Activated CD4-positive, alpha-beta T cell treated with anti-CD3 and anti-CD28 coated beads, Interleukin-2, amount 10 ng/mL, durations not matched to agents 24 days and 14 days (primary cell): Measurements from ENCODE around the gene PPIA. TPM values are rescaled to one million over a fixed set of nuclear protein-coding genes. Genes with fewer than 3 reads are reported as not detected.
A peak's percentile ranks its signal among the peaks of the same experiment; 100 is the strongest.

Experiments used
- DNase-seq: peaks from one replicate; pipeline ENCODE4 v3.0.0; 2022
- H3K27ac Mint-ChIP-seq: one replicate; pipeline ENCODE4 v1.8.0; 2022; ENCODE audit warnings: mild to moderate bottlenecking, mixed read lengths
- H3K27me3 Mint-ChIP-seq: one replicate; pipeline ENCODE4 v1.8.0; 2022; ENCODE audit warnings: mixed read lengths
- H3K36me3 Mint-ChIP-seq: one replicate; pipeline ENCODE4 v1.8.0; 2022; ENCODE audit warnings: low read depth, mild to moderate bottlenecking, mixed read lengths
- H3K4me1 Mint-ChIP-seq: one replicate; pipeline ENCODE4 v1.8.0; 2021; ENCODE audit warnings: mixed read lengths
- H3K4me3 Mint-ChIP-seq: one replicate; pipeline ENCODE4 v1.8.0; 2022; ENCODE audit warnings: mild to moderate bottlenecking, moderate library complexity, mixed read lengths
- H3K9me3 Mint-ChIP-seq: one replicate; pipeline ENCODE4 v1.8.0; 2021; ENCODE audit warnings: mixed read lengths
- intact Hi-C: fragments of 100-400 bp; cut with micrococcal nuclease; formaldehyde crosslinking; loops from one replicate; pipeline ENCODE4 v1.15.1; 2023
- total RNA-seq: library from RNA; stranded (reverse); gene quantifications from 2 replicates; pipeline ENCODE4 v1.2.3, GENCODE V29; 2022

Gene PPIA
- total RNA-seq, result 2,368 and 2,448 TPM in 2 replicates

DNA sequence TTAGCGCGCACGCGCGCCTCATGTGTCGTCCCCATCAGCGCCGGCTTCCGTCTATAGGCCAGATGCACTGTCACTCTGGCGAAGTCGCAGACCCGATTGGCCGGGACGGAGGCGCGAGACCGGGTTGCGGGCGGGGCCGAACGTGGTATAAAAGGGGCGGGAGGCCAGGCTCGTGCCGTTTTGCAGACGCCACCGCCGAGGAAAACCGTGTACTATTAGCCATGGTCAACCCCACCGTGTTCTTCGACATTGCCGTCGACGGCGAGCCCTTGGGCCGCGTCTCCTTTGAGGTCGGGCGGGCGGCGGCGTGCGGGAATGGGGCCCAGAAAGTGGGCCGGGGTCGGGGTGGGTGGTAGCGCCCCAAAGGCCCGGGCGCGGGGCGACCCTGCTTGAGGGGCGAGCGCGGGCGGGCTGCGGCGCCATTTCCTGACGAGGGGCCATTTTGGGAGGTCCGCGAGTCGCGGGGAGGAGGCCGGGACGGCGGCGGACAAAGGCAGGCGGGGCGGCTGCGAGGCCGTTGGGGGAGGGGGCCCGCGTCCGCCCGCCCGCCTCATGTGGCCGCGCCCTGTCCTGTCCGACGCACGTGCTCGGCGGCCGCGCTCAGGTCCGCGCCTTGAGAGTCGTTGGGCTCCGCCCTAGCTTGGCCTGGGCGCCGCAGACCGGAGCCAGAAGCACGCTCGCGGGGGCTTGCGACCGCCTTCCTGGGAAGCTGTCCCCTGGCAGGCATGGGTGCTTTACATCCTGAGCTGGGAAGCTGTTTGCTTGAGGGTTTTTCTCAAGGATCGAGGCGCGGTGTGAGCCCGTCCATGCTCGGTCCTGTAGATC, at the start of gene PPIA:
Gene PPIA, plus strand, starts transcription at position 178 of the 825 bp plus-strand sequence. Its CDS starts 44 bp downstream, at position 222.
- Mint-ChIP-seq H3K4me1 (peaks cover 31% of the 10 kb centered on the region), H3K36me3 (peaks cover 50% of the 10 kb centered on the region)

DNA sequence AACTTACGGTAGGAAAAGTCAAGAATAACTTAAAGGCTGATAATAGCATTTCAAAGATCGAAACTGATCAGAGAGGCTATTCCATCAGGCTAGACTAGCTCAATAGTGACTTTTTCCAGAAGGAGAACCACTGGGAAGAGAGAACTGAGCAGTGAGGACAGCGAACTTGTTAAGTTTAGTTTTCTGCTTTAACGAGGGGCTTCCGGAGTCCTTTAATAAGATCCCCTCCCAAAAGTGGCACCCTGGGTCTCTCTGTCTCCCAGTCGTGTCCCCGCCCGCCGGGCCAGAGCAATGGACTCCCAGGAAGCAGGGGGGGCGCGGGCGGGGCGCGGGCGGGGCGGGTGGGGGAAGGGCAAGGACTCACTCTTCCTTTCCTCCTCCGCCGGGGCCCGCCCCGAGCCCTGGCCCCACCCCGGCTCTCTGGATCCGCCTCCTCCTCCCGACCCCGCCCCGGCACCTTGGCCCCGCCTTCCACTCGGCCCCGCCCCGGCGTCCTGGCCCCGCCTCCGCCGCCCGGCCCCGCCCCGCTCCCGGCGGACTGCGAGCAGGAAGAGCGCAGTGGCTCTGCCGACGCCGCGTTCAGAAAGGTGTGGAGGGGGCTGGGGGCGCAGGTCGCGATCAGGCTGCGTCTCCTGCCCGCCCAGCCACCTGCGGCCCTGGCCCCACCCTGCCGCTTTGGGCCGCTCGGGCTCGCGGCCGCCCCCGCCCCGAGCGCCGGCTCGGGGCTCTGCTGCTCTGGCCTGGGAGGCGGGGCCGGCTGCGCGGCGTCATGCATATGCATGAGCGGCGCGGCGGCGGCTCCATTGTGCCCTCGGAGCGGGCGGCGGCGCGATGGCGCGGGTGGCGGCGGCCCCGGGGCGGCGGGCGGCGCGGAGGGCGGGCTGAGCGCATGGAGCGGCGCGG, 48.2 kb upstream of the PPIA start, which contains the start of gene ZMIZ2:
Gene ZMIZ2, plus strand, starts transcription at position 803 of the 903 bp plus-strand sequence. CDS start 7,403 bp downstream, outside the sequence.
- Mint-ChIP-seq H3K9me3 (no peaks in the 10 kb centered on the region), H3K27ac (peak within 1 kb of the TSS; percentile 89), H3K4me3 (peak within 1 kb of the TSS; percentile 93), H3K36me3 (peaks cover 19% of the 10 kb centered on the region), H3K27me3 (no peaks in the 10 kb centered on the region), H3K4me1 (peaks cover 33% of the 10 kb centered on the region)
- DNase-seq, result peak; percentile 97
- intact Hi-C loops, result loop anchor here (1.0 kb wide), 6 partner anchors 13 to 166 kb away; partner anchors contain the start of genes H2AZ2, OGDH, PPIA and PURB

More for the DNA sequence above, at the start of gene PPIA:
- H3K27ac Mint-ChIP-seq, result peak within 1 kb of the TSS; percentile 97
- no peaks in the 10 kb centered on the region for H3K27me3 Mint-ChIP-seq
- no peaks in the 10 kb centered on the region for H3K9me3 Mint-ChIP-seq
- H3K4me3 Mint-ChIP-seq, result peak within 1 kb of the TSS; percentile 98
- intact Hi-C loops, result loop anchor here (1.0 to 2.0 kb wide), 11 partner anchors 48 to 714 kb away; partner anchors contain the start of genes H2AZ2, MYO1G, OGDH and POLM
- peak; percentile 100 for DNase-seq

DNA sequence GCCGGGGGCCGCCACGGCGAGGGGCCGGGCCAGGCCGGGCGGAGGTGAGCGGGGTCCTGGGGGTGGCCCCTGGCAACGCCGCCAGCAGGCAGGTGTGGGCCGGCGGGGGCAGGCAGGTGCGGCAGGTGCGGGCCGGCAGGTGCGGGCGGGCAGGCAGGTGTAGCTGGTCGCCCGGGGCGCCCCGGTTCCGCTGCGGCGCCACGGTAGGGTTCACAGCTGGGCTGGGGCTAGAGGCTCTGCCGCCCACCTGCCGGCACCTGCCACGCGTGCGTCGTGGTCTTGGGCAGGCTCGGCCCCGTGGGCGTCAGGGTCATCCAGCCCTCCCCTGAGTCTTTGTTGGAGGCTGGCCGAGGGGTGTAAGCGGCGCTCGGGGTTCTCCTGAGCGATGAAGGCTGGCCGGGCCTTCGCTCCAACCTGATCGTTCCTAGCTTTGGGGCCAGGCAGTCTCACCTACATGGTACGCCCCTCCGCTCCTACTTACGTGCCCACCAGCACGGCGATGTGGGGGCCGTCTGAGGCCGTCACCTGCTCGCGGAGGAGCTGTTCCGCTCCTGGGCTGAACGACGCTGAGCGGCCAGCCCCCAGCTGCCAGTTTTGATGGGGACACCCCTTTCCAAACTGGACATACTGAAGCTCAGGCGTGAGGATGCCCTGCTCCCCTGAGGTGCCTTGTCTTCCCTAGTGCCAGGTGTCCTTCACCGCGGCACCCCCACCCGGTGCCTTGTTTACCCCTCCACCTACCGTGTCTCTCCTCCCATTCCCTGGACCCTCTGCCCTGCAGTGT, 47.3 kb upstream of the PPIA start:
- H3K4me1 Mint-ChIP-seq, result peaks cover 35% of the 10 kb centered on the region
- intact Hi-C loops, result loop anchor here (1.0 kb wide), 6 partner anchors 14 to 167 kb away; partner anchors contain the start of genes H2AZ2, OGDH, PPIA and PURB
- H3K36me3 Mint-ChIP-seq, result peaks cover 19% of the 10 kb centered on the region
- H3K4me3 Mint-ChIP-seq, result peak overlapping the region; percentile 93
- H3K27me3 Mint-ChIP-seq, result no peaks in the 10 kb centered on the region
- H3K9me3 Mint-ChIP-seq, result no peaks in the 10 kb centered on the region
- DNase-seq, result no peak
- peak overlapping the region; percentile 88 for H3K27ac Mint-ChIP-seq

DNA sequence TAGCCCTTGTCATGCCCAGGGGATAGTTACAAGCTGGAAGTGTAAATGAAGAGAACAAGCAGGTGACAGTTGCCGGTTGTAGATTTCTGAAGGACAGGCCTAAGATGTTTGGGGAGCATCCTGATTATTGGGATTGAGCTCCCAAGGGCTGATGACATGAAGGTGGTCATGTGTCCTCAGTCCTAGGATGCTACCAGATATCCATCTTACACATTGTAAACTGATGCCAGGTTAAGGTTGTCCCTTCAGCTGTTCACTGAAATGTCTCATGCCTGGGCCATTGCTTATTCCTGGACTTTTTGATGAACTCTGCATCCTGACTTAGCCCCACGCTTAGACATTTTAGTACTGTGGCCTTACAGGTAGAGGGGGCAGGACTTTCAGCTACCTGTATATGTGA, 46.5 kb upstream of the PPIA start:
- Mint-ChIP-seq H3K27me3 (no peaks in the 10 kb centered on the region), H3K9me3 (no peaks in the 10 kb centered on the region), H3K4me3 (peak overlapping the region; percentile 93), H3K36me3 (peaks cover 19% of the 10 kb centered on the region), H3K4me1 (peaks cover 39% of the 10 kb centered on the region), H3K27ac (peak overlapping the region; percentile 88)
- peak; percentile 67 for DNase-seq
- intact Hi-C loops, result no loop called here

GRCh38 chr7:44750424-44750823, 46.1 kb upstream of the PPIA start:
- DNase-seq, result peak; percentile 72
- no peaks in the 10 kb centered on the region for H3K9me3 Mint-ChIP-seq
- peak overlapping the region; percentile 93 for H3K4me3 Mint-ChIP-seq
- H3K27me3 Mint-ChIP-seq, result no peaks in the 10 kb centered on the region
- peak overlapping the region; percentile 88 for H3K27ac Mint-ChIP-seq
- intact Hi-C loops, result no loop called here
- H3K36me3 Mint-ChIP-seq, result peaks cover 19% of the 10 kb centered on the region
- H3K4me1 Mint-ChIP-seq, result peaks cover 41% of the 10 kb centered on the region

DNA sequence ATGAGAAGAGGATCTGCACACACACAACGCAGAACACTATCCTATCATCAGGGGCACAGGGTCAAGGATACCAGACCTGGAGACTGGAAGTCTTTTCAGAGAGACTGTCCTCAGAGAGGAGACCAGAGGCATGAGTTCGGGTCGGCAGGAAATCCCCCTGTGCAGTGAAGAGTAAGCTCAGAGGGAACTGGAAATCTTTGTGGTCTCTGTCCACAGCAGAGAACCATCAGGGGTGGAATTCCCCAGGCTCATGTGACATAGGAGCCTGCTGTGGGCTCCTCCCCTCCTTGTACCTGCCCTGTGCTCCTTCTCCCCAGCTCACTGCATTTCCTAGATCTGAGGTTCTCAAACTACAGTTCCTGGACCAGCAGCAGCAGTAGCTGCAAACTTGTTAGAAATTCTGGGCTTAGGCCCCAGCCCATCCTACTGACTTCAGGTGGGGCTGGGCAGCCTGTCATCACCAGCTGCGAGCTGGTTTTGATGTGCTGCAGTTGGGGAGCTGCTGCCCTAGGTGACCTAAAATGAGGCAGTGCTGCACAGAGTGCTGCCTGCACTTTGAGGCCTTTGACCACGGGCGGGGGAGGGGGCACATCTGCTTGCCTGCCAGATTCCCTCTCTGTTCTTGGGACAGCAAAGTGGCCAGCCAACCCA, 45.4 kb upstream of the PPIA start:
- Mint-ChIP-seq H3K9me3 (no peaks in the 10 kb centered on the region), H3K27ac (peak overlapping the region; percentile 88), H3K27me3 (no peaks in the 10 kb centered on the region), H3K4me1 (peaks cover 41% of the 10 kb centered on the region), H3K36me3 (peaks cover 19% of the 10 kb centered on the region), H3K4me3 (peak overlapping the region; percentile 93)
- DNase-seq, result peak; percentile 91
- intact Hi-C loops, result loop anchor here (1.0 kb wide), 1 partner anchor 112 kb away; no protein-coding TSS in a partner anchor

DNA sequence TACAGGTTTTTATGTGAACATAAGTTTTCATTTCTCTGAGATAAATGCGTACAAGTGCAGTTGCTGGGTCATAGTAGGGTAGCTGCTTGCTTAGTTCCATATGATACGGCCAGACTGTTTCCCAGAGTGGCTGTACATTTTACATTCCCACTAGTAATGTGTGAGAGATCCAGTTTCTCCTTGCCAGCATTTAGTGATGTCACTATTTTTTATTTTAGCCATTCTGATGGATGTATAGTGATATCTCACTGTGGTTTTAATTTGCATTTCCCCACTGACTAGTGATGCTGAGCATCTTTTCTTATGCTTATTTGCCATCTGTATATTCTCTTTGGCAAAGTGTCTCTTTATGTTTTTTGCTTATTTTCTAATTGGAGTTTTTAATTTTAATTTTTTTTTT, 43.7 kb upstream of the PPIA start:
- Mint-ChIP-seq H3K27me3 (no peaks in the 10 kb centered on the region), H3K4me1 (peaks cover 35% of the 10 kb centered on the region), H3K36me3 (peaks cover 25% of the 10 kb centered on the region), H3K27ac (peak overlapping the region; percentile 65), H3K4me3 (peak overlapping the region; percentile 37), H3K9me3 (no peaks in the 10 kb centered on the region)
- intact Hi-C loops, result no loop called here
- no peak for DNase-seq

DNA sequence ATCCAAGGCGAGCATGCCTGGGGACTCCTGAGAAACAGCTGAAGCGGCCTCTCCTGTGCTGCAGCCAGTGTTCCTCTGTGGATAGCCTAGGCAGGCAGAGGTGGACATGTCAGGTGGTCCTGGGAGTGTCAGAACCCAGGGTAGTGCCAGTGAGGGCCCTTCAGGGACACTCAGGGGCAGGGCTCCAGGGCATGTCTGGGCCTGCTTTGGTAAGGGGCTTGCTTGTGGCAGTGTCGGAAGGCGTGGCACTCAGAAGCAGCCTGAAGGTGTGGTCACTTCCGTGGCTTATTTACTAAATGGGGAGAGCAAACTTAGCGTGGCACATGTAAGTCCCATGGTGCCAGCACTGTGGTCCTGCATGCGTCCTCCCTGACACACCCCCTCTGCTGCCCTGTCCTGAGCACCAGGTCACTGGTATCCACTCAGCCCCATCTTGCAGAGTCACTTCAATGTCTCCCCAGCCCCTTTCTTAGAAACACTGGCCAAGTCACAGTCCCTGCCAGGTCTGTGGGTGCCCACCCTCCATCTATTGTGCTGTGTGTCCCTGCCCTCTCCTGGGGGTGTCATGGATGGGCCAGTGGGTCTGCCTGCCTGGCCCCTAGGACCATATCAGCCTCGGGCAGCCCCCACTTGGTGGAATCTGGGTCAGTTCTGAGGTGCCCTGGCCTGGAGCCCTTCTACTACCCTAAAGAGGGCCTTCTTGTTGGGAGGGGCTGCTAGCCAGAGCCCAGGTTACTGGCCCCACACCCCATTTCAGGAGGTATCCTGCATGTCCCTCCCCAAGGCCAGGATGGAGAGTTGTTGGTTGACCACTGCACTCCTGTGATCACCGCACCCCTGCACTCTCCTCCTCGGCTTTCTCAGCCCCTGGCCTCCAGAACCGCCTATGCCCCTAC, 41.4 kb upstream of the PPIA start:
- intact Hi-C loops, result no loop called here
- Mint-ChIP-seq H3K4me1 (peaks cover 29% of the 10 kb centered on the region), H3K27ac (peak overlapping the region; percentile 51), H3K9me3 (no peaks in the 10 kb centered on the region), H3K27me3 (no peaks in the 10 kb centered on the region), H3K4me3 (no peak overlapping the region), H3K36me3 (peaks cover 27% of the 10 kb centered on the region)
- no peak for DNase-seq

DNA sequence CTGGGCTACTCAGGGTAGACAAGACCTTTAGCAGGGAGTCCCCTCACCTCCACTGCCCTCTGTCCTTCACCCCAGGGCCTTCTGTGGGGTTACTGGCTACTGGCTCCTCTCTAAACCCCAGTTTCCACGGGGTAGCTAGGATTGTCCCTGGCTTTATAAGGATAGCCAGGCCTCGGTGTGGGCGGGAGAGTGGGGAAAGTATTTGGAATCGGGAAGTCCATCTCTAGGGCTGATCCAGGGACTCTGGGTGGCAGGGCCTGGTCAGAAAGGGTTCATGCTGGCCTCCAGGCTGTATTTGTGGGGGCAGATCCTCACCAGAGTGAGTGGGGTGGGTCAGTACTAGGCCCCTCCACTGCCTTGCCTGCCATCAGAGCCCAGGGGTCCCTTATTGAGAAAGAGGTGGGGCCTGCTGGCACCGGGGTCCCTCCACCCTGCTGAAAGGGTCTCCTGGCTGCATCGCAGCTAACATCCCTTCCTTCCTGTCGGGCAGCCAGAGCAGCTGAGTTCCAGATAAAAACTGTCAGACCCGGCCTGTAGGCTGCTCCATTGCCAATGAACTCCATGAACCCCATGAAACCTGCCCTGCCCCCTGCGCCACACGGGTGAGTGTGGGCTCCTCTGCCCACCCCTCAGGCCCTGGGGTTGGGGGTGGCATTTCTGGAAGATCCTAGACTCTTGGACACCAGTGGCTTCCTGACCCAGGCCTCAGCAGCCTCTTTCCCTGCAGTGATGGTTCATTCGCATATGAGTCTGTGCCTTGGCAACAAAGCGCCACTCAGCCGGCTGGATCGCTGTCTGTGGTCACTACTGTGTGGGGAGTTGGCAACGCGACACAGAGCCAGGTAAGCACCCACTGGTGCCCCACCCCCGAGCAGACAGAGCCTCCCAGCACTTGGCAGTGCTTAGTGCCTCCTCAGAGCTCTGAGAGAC, 40.5 kb upstream of the PPIA start:
- Mint-ChIP-seq H3K9me3 (no peaks in the 10 kb centered on the region), H3K4me1 (peaks cover 20% of the 10 kb centered on the region), H3K27ac (peak overlapping the region; percentile 17), H3K4me3 (no peak overlapping the region), H3K36me3 (peaks cover 25% of the 10 kb centered on the region), H3K27me3 (no peaks in the 10 kb centered on the region)
- intact Hi-C loops, result no loop called here
- no peak for DNase-seq

DNA sequence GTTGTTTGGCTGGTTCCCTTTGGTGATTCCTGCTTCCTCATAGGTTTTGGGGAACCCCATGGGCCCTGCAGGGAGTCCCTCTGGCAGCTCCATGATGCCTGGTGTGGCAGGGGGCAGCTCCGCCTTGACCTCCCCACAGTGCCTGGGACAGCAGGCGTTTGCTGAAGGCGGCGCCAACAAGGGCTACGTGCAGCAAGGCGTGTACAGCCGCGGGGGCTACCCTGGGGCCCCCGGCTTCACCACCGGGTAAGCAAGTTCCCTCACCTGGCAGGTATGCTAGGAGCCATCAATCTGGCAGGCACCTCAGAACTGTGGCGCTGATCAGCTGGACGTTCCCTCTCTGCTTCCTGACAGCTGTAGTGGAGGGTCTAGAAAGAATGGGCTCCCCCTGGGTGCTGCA, 39.6 kb upstream of the PPIA start:
- Mint-ChIP-seq H3K4me3 (no peak overlapping the region), H3K27me3 (no peaks in the 10 kb centered on the region), H3K9me3 (no peaks in the 10 kb centered on the region), H3K4me1 (peaks cover 15% of the 10 kb centered on the region), H3K36me3 (peaks cover 26% of the 10 kb centered on the region), H3K27ac (no peak overlapping the region)
- no peak for DNase-seq
- intact Hi-C loops, result no loop called here

DNA sequence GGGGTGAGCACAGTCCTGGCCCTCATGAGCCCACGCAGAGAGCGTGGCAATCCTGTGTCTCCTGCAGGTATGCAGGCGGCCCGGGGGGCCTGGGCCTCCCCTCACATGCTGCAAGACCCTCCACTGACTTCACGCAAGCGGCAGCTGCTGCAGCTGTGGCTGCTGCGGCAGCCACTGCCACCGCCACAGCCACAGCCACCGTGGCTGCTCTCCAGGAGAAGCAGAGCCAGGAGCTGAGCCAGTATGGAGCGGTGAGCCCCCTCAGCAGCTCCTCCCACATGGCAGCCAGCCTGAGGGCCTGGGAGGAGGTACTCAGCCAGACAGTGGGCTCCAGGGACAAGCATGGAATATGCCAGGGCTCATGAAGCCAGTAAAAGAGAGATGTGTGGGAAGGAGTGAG, 39.2 kb upstream of the PPIA start:
- H3K36me3 Mint-ChIP-seq, result peaks cover 28% of the 10 kb centered on the region
- no peak overlapping the region for H3K4me3 Mint-ChIP-seq
- H3K4me1 Mint-ChIP-seq, result peaks cover 13% of the 10 kb centered on the region
- intact Hi-C loops, result no loop called here
- no peak for DNase-seq
- no peaks in the 10 kb centered on the region for H3K9me3 Mint-ChIP-seq
- no peak overlapping the region for H3K27ac Mint-ChIP-seq
- H3K27me3 Mint-ChIP-seq, result no peaks in the 10 kb centered on the region
